Stimulated activated CD8-positive, alpha-beta memory T cell treated with anti-CD3 and anti-CD28 coated beads, Interleukin-12 subunit alpha, Interleukin-12 subunit beta, amount 100 ng/mL, for 24 hours (primary cell): Measurements from ENCODE around the gene MAST4.

Experiments used
- DNase-seq: peaks from one replicate; pipeline ENCODE4 v3.0.0-alpha.2; 2020; ENCODE audit errors: extremely low read depth

Gene MAST4

DNA sequence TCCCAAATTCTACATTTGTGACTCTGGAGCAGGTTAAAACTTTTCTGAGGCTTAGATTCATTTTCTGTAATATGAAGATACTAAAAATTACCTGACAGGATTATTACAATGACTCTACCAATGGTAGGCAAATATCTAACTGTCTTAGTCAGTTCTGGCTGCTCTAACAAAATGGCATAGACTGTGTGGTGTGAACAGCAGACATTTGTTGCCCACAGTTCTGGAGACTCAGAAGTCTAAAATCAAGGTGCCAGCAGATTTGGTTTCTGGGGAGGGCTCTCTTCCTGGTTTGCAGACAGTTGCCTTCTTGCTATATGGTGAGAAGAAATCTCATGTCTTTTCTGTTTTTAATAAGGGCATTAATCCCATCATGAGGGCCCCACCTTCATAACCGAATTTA lies 245.1 kb downstream of the MAST4 start:
- DNase-seq, result no peak

- DNase-seq, result no peak
Observed at GRCh38 chr5:66842540-66842939, 246.3 kb downstream of the MAST4 start.

- no peak for DNase-seq
Observed at GRCh38 chr5:66843065-66843464, 246.9 kb downstream of the MAST4 start.

DNA sequence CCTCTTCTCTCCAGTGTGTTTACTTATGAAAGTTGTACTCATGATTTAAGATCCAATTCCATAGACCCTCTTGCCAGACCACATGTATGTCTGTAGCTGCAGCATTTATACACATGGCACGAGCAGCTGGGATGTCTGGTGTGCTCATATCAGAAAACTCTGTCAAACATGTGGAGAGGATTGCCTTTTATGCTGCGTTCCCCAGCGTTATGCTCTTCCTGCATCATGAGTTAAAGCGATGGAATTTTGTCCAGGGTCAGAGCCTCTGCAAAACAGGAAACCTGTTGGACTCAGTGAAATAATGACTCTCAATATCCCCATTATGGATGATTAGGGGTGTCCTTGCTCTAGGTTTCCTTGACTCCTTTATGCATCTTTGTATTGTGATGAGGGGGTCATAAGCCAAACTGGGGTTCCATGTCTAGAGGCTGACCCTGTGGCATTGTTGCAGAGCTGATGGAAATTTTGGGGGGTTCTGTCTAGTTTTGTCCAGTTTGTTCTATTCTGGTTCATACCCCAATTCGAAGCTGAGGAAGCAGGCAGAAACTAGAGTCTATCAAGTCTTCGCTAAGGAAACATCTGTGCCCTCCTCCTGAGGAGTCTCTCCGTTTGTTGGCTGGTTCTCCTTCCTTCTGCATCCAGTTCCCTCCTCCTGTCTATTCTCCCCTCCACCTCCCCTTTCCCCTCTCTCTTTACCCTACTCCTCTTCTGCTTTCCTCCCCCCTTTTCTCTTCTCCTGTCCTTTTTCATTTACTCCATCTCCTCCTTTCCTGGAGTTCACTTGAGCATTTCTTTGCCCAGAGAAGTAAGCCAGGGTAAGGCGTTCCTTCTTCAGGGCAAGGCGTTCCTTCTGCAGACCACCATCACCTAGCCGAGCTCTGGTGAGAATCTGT lies 252.8 kb downstream of the MAST4 start:
- DNase-seq, result no peak

DNA sequence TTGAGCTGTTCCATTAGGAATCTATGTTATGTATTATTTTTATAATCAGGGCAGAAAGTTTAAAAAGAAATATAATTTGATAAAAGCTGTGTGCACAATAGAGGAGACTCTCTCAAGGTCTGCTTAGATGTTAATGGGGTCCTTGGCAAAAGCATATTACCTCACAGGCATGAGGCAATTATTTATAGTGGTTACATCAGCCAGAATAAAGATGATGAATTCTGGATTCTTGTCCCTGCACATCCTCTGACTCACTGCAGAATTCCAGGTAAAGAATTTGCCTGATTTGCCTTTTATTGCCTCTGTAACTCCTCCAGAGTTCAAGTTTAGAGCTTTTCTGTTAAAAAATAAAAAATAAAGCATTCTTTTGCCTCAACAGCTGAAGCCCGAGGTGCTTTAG lies 253.6 kb downstream of the MAST4 start:
- no peak for DNase-seq

DNA sequence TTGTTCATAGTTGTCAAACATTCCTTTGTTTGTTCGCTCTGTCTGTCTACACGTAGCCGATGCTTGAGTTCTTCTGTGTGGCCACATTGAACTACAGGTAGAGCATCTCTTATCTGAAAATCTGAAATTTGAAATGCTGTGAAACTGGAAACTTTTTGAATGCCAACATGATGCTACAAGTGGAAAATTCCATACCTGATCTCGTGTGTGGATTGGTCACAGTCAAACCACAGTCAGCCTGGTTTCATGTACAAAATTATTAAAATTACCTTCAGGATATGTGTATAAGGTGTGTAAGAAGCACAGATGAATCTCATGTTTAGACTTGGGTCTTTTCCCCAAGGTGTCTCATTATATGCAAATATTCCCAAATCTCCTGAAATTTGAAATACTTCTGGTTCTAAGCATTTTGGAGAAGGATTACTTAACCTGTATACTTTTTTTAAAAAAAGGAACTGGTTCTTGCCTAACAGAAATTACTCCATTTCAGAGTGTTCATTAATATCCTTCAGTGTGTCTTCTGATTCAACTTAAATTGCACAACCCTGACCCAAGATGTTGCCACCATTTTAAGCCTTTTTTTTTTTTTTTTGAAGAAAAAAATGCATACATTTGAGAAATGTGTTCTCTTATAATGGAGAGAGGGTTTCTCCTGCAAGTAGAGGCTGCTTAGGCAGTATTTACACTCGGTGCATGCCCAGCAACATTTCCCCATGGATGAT lies 254.3 kb downstream of the MAST4 start:
- DNase-seq, result no peak

DNA sequence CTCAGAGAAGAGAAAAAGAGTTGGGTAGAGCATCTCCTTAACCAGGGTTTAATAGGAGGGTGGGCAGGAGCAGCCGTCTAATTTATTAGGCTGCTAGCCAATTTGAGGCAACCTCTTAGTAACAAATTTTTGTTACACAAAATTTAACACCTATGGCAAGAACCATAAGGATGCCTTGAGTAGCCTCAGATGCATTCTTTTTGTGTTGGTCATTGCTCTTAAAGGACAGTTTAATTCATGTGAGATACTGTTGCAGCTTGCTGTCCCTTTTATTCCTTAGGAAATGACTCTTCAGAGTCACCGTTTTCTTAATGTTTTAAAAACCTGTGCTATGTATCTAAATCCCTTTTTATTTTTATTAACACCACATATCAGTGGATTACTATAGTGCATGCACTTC lies 255.1 kb downstream of the MAST4 start:
- DNase-seq, result no peak

DNA sequence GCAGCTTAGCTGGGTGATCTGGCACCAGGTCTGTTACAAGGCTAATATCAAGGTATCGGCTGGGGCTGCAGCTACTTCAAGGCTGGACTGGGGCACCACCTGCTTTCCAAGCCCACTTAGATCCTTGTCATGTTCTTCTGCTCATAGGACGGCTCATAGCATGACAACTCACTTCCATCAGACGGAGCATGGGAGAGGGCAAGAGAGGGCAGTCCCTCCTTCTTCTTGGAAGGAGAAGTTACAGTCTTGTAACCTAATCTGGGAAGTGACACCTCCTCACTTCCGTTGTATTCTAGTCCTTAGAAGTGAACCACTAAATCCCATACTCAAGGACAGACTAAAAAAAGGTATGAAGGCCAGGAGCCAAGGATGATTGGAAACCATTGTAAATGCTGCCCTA lies 258.2 kb downstream of the MAST4 start:
- no peak for DNase-seq

- DNase-seq, result no peak
Observed at GRCh38 chr5:66856041-66856805, 260.0 kb downstream of the MAST4 start.

DNA sequence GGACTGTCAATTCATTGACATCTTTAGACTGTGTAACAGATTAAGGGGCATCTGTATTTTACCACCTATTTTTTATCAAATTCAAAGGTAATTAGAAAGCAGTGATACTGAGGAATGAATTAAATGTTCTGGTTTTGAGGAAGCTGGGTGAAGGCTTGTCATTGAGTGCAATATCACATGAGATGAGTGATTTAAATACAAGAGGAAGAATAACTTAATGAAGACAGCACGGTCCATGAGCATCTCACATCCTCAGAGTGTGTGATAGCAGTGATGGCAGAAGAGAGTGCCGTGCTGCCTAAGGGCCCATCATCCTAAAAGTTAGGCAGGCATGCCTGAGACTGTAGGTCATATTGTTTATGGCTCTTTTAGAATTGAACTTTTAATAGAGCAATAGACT lies 263.3 kb downstream of the MAST4 start:
- no peak for DNase-seq

GRCh38 chr5:66860199-66860975 lies 264.2 kb downstream of the MAST4 start:
- no peak for DNase-seq

DNA sequence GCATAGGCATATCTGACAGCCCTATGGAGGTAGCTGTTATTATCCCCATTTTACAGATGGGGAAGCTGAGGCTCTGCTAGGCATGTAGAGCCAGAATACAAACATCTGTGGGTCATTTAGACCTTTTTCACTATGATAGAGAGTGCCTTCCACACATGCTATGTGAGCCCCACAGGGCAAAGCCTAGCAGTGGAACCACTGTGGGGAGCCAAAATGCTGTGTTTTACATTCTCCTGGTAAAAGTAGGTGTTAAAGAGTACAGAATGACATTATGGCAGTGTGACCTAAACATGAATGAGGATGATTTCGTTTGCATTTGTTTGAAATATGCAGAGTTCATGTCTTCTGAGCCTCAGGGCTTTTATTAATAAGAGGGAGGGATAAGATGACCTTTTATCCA lies 265.2 kb downstream of the MAST4 start:
- DNase-seq, result no peak

GRCh38 chr5:66862020-66862419 lies 265.8 kb downstream of the MAST4 start:
- no peak for DNase-seq

GRCh38 chr5:66863243-66864170 lies 267.3 kb downstream of the MAST4 start:
- no peak for DNase-seq

DNA sequence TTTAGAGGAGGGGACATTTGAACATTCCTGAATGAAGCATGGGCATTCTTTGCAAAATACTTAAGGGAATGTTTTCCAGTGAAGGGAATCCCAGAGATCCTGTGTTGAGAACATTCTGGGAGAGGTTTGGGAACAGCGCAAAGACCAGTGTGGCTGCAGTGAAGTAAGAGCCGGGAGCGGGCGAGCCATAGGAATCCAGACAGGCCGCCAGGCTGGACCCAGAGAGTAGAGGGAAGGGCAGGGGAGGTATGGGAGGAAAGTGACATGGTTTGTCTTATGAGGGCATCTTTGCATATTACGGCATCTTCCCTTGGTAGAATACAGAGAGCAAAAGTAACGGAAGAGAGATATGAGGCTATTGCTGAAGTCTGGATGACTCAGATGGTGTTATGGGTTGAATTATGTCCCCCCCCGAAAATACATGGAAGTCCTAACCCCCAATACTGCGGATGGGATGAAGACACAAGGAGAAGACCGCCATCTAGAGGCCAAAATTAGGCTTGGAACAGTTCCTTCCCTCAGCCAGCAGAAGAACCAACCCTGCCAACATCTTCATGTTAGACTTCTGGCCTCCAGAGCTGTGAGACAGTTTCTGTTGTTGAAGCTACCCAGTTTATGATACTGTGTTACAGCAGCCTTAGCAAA lies 268.2 kb downstream of the MAST4 start:
- DNase-seq, result no peak

DNA sequence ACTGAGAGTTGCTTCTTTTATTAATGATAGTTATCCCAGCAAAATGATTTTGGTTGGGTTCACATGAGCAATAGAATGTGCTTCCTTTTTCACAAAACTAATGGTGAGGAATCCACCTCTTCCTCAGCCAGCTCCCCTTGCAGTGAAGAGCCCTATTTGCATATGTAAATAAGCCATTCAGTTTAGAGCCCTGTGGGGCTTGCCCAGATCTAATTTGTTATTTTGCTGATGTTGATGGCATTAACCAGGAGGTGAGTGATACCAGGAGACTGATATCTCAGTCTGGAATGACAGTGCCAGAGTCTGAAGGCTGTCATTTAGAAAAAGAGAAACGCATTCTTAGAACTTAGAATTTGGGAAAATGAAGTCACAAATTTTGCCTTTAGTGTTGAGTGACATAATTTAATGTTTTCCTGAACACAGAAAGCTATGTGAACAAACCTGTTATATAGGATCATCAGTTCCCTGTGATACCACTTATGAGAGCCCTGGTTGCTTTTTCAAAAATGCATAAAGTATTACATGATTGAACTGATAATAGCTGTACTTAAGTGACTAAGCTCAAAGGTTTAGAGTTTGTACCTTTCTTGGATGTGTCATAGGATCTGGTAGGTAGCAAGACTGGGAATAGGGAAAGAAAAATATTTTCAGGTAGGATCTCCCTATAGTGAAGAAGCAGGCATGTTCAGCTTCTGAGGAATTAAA lies 271.6 kb downstream of the MAST4 start:
- DNase-seq, result no peak

- no peak for DNase-seq
Observed at GRCh38 chr5:66869347-66869746, 273.2 kb downstream of the MAST4 start.

GRCh38 chr5:66870708-66871107 lies 274.5 kb downstream of the MAST4 start:
- DNase-seq, result no peak

DNA sequence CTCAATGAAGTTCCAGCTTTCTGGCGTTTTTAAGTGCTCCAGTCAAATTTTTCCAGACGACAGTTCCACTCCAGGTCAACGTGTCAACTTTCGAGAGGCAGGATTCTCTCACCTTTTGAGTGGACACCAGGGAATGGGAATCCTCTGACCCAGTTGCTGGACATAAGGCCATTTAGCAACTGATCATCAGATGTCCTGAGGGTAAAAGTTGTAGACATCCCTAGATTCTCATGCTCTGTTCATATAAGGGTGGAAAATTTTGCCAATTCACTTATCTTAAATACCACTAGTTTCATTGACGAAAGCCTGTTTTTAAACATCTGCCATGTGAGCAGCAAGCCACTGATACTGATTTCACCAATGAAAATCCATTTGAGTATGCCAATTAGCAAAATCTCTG lies 275.5 kb downstream of the MAST4 start:
- no peak for DNase-seq
